Right cardiac atrium (tissue), 5 donors: ENCODE measurements around the gene ADIG. TPM values are rescaled to one million over a fixed set of nuclear protein-coding genes. Genes with fewer than 3 reads are reported as not detected.

Experiments used
- ATAC-seq, 2 donors: fragments of 200-7000 bp; cut with Tn5 transposase; one replicate each; pipeline versions ENCODE4 v1.8.0 to v1.9.1; 2020; ENCODE audit warnings: moderate library complexity in 2 of 2, mild to moderate bottlenecking in 1 of 2
- DNase-seq, 3 donors: peaks; one replicate each; pipeline ENCODE4 v3.0.0-alpha.2; 2020
- H3K27ac ChIP-seq: one replicate; pipeline ENCODE4 v1.5.1; 2013; ENCODE audit warnings: mild to moderate bottlenecking, low read length, control low read depth, moderate library complexity
- H3K27me3 ChIP-seq: one replicate; pipeline ENCODE4 v1.6.1; 2013; ENCODE audit not compliant: control insufficient read depth, insufficient read depth
- H3K4me1 ChIP-seq: one replicate; pipeline ENCODE4 v1.6.1; 2013; ENCODE audit warnings: low read length; ENCODE audit not compliant: control insufficient read depth, insufficient read depth
- H3K4me3 ChIP-seq: one replicate; pipeline ENCODE4 v1.5.1; 2013; ENCODE audit warnings: low read length, control low read depth
- H3K9me3 ChIP-seq: one replicate; pipeline ENCODE4 v1.6.1; 2013; ENCODE audit warnings: low read length; ENCODE audit not compliant: control insufficient read depth
- WGBS: extraction: QIAGEN DNeasy Blood & Tissue Kit; methylation state at CpG from one replicate; pipeline ENCODE4 v1.1.7; 2013; 5-methylcytosine and 5-hydroxymethylcytosine counted together
- intact Hi-C, 4 donors: fragments of 100-400 bp; cut with DNase I; formaldehyde crosslinking; loops; one replicate each; pipeline versions ENCODE4 v1.11.0 to v1.14.0; 2022 to 2023
- polyA plus RNA-seq: library from polyadenylated mRNA; stranded (reverse); fragments of 200-250 nt; gene quantifications from one replicate; pipeline ENCODE4 v1.2.3, GENCODE V29; 2013
- total RNA-seq, 4 donors: library from RNA; stranded (reverse); fragmentation: NEBNext Ultra II Directional; extraction: Animal tissue kit (Norgen Biotek cat#: 25700); gene quantifications; one replicate each; pipeline ENCODE4 v1.2.1, GENCODE V29; 2021
- donor health status: healthy with polysubstance abuse.
- donor health status: DM: no; HTN: yes; CAD: no.
- donor health status: DM: no; HTN: no; CAD: no.
- donor health status: DM: no; HTN: yes; CAD: no; lungs with severe emphysema.
- donor health status: DM: yes; HTN: yes; CAD: no.

ADIG gene
- total and polyA plus RNA-seq, 5 donors: not detected

- peak; percentile 65 to 84 for ATAC-seq
- H3K4me1 ChIP-seq: peaks cover 9% of the 10 kb centered on the region
- 44% methylated on average over 7 of the region's 7 CpGs for WGBS
- intact Hi-C loops: no loop called here
- no peaks in the 10 kb centered on the region for H3K9me3 ChIP-seq
- H3K4me3 ChIP-seq: no peak overlapping the region
- no peaks in the 10 kb centered on the region for H3K27me3 ChIP-seq
- no peak overlapping the region for H3K27ac ChIP-seq
- DNase-seq: peak in 1 of 3 donors; percentile 60
Observed at GRCh38 chr20:38579219-38579910, 1.6 kb upstream of the ADIG start.

- H3K4me3 ChIP-seq: no peak overlapping the region
- no peaks in the 10 kb centered on the region for H3K9me3 ChIP-seq
- intact Hi-C loops: no loop called here
- no peak for DNase-seq
- H3K27ac ChIP-seq: no peak overlapping the region
- no peaks in the 10 kb centered on the region for H3K27me3 ChIP-seq
- no peak for ATAC-seq
- WGBS: 55% methylated on average over 4 of the region's 4 CpGs
- H3K4me1 ChIP-seq: peaks cover 9% of the 10 kb centered on the region
Observed at GRCh38 chr20:38579921-38580320, 1.1 kb upstream of the ADIG start.

GRCh38 chr20:38581830-38582358 is 897 bp downstream of the ADIG start:
- WGBS: 69% methylated on average over 4 of the region's 4 CpGs
- intact Hi-C loops: no loop called here
- no peak for ATAC-seq

GRCh38 chr20:38583306-38583705 is 2.3 kb downstream of the ADIG start:
- Histone ChIP-seq H3K27me3 (no peaks in the 10 kb centered on the region), H3K4me1 (peaks cover 9% of the 10 kb centered on the region), H3K4me3 (no peak overlapping the region), H3K9me3 (no peaks in the 10 kb centered on the region), H3K27ac (no peak overlapping the region)
- intact Hi-C loops: no loop called here
- ATAC-seq (no peak), DNase-seq (no peak)
- 89% methylated on average over 4 of the region's 4 CpGs for WGBS

More at GRCh38 chr20:38581830-38582358, 897 bp downstream of the ADIG start:
- DNase-seq: no peak
- no peak overlapping the region for H3K27ac ChIP-seq
- H3K9me3 ChIP-seq: no peaks in the 10 kb centered on the region
- no peaks in the 10 kb centered on the region for H3K27me3 ChIP-seq
- no peak overlapping the region for H3K4me3 ChIP-seq
- H3K4me1 ChIP-seq: peaks cover 9% of the 10 kb centered on the region

GRCh38 chr20:38584099-38584763 is 3.2 kb downstream of the ADIG start:
- intact Hi-C loops: no loop called here
- H3K4me3 ChIP-seq: no peak overlapping the region
- H3K4me1 ChIP-seq: peaks cover 5% of the 10 kb centered on the region
- no peak for ATAC-seq
- H3K27me3 ChIP-seq: no peaks in the 10 kb centered on the region
- H3K27ac ChIP-seq: no peak overlapping the region
- H3K9me3 ChIP-seq: no peaks in the 10 kb centered on the region
- WGBS: 45% methylated on average over 7 of the region's 7 CpGs
- DNase-seq: no peak

GRCh38 chr20:38585404-38586180 is 4.6 kb downstream of the ADIG start:
- Histone ChIP-seq H3K4me3 (no peak overlapping the region), H3K27ac (no peak overlapping the region), H3K4me1 (no peaks in the 10 kb centered on the region), H3K9me3 (no peaks in the 10 kb centered on the region), H3K27me3 (no peaks in the 10 kb centered on the region)
- ATAC-seq (no peak), DNase-seq (no peak)
- intact Hi-C loops: no loop called here
- 80% methylated on average over 10 of the region's 10 CpGs for WGBS

GRCh38 chr20:38586181-38586525 is 5.2 kb downstream of the ADIG start:
- WGBS: 69% methylated on average over 3 of the region's 3 CpGs
- Histone ChIP-seq H3K4me3 (no peak overlapping the region), H3K27ac (no peak overlapping the region), H3K4me1 (no peaks in the 10 kb centered on the region), H3K27me3 (no peaks in the 10 kb centered on the region), H3K9me3 (no peaks in the 10 kb centered on the region)
- DNase-seq (no peak), ATAC-seq (no peak)
- intact Hi-C loops: no loop called here

GRCh38 chr20:38588303-38588702 is 7.3 kb downstream of the ADIG start:
- H3K27ac ChIP-seq: no peak overlapping the region
- DNase-seq (no peak), ATAC-seq (no peak)
- no peaks in the 10 kb centered on the region for H3K4me1 ChIP-seq
- H3K4me3 ChIP-seq: no peak overlapping the region
- no peaks in the 10 kb centered on the region for H3K27me3 ChIP-seq
- intact Hi-C loops: no loop called here
- no peaks in the 10 kb centered on the region for H3K9me3 ChIP-seq
- 90% methylated on average over 6 of the region's 6 CpGs for WGBS

- 83% methylated on average over 4 of the region's 4 CpGs for WGBS
- no peaks in the 10 kb centered on the region for H3K4me1 ChIP-seq
- intact Hi-C loops: no loop called here
- H3K27ac ChIP-seq: no peak overlapping the region
- no peaks in the 10 kb centered on the region for H3K27me3 ChIP-seq
- ATAC-seq (no peak), DNase-seq (no peak)
- no peaks in the 10 kb centered on the region for H3K9me3 ChIP-seq
- no peak overlapping the region for H3K4me3 ChIP-seq
Observed at GRCh38 chr20:38589351-38589750, 8.4 kb downstream of the ADIG start.

- ATAC-seq (no peak), DNase-seq (no peak)
- H3K9me3 ChIP-seq: no peaks in the 10 kb centered on the region
- 82% methylated on average over 3 of the region's 3 CpGs for WGBS
- intact Hi-C loops: no loop called here
- H3K4me1 ChIP-seq: no peaks in the 10 kb centered on the region
- no peak overlapping the region for H3K4me3 ChIP-seq
- no peaks in the 10 kb centered on the region for H3K27me3 ChIP-seq
- no peak overlapping the region for H3K27ac ChIP-seq
Observed at GRCh38 chr20:38589967-38590675, 9.1 kb downstream of the ADIG start.
